Omental fat pad (tissue), 4 donors: ENCODE data around the gene TIRAP. TPM values are rescaled to one million over a fixed set of nuclear protein-coding genes. Genes with fewer than 3 reads are reported as not detected.

Source experiments
- ATAC-seq: fragments of 150-250 bp; one replicate; pipeline ENCODE4 v1.9.1; 2016; ENCODE audit warnings: mild to moderate bottlenecking, moderate library complexity; ENCODE audit not compliant: low FRiP score
- DNase-seq: peaks from one replicate; pipeline ENCODE4 v3.0.0-alpha.2; 2019; ENCODE audit warnings: low spot score
- total RNA-seq, 4 donors: library from RNA; depleted of rRNA; stranded (reverse); fragments of >200 nt; gene quantifications; one replicate each; pipeline ENCODE4 v1.1.0, GENCODE V29; 2016
- TF ChIP-seq, protein P1 (sequence below), 3 donors: fragments of 450-650 bp; IDR thresholded peaks; one replicate each; pipeline ENCODE4 v1.5.1; 2016 to 2017; ENCODE audit warnings: antibody characterized with exemption in 3 of 3, mild to moderate bottlenecking in 3 of 3, moderate library complexity in 2 of 3

The TIRAP gene
- total RNA-seq, 4 donors from 2014 or later, result 6.0 to 17.0 (median 8.5) TPM

DNA sequence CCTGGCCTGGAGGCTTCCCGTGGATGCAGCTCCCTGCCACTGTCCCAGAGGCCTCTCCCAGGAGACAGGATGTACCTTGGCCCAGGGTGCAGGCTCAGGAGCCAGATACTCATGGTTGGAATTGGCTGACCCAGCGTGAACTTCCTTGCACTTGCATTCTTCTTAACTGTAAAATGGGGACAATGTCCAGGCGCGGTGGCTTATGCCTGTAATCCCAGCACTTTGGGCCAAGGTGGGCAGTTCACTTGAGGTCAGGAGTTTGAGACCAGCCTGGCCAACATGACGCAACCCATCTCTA is 52.5 kb downstream of the TIRAP start:
- DNase-seq (no peak), ATAC-seq (no peak)
- TF ChIP-seq, protein P1, sequence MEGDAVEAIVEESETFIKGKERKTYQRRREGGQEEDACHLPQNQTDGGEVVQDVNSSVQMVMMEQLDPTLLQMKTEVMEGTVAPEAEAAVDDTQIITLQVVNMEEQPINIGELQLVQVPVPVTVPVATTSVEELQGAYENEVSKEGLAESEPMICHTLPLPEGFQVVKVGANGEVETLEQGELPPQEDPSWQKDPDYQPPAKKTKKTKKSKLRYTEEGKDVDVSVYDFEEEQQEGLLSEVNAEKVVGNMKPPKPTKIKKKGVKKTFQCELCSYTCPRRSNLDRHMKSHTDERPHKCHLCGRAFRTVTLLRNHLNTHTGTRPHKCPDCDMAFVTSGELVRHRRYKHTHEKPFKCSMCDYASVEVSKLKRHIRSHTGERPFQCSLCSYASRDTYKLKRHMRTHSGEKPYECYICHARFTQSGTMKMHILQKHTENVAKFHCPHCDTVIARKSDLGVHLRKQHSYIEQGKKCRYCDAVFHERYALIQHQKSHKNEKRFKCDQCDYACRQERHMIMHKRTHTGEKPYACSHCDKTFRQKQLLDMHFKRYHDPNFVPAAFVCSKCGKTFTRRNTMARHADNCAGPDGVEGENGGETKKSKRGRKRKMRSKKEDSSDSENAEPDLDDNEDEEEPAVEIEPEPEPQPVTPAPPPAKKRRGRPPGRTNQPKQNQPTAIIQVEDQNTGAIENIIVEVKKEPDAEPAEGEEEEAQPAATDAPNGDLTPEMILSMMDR (IDR thresholded peaks at IDR 0.05), result no peak

GRCh38 chr11:126336138-126336541 is 53.2 kb downstream of the TIRAP start:
- DNase-seq (no peak), ATAC-seq (no peak)
- TF ChIP-seq, protein P1 (IDR thresholded peaks at IDR 0.05), result no peak

GRCh38 chr11:126336671-126337101 is 53.8 kb downstream of the TIRAP start:
- DNase-seq, result no peak
- TF ChIP-seq, protein P1 (IDR thresholded peaks at IDR 0.05), result no peak
- ATAC-seq, result no peak

GRCh38 chr11:126337126-126337473 is 54.2 kb downstream of the TIRAP start:
- ATAC-seq (no peak), DNase-seq (no peak)
- TF ChIP-seq, protein P1 (IDR thresholded peaks at IDR 0.05), result no peak

- TF ChIP-seq, protein P1 (IDR thresholded peaks at IDR 0.05), result no peak
- ATAC-seq, result no peak
- DNase-seq, result no peak
Observed at GRCh38 chr11:126337474-126338241, 54.8 kb downstream of the TIRAP start.

GRCh38 chr11:126338346-126339055 is 55.6 kb downstream of the TIRAP start:
- ATAC-seq (no peak), DNase-seq (no peak)
- TF ChIP-seq, protein P1 (IDR thresholded peaks at IDR 0.05), result no peak
